K562 (cell line): ENCODE measurements around the gene SORBS2. TPM values are rescaled to one million over a fixed set of nuclear protein-coding genes. Genes with fewer than 3 reads are reported as not detected.

Experiments
- ATAC-seq: fragments of 200-7000 bp; cut with Tn5 transposase; 3 replicates; pipeline ENCODE4 v1.9.1; 2020; ENCODE audit warnings: moderate library complexity
- BruUV-seq: library from RNA; stranded (reverse); fragments of 400-500 nt; replicated peaks from 2 replicates; lab custom pipeline; 2021; lab: Mats Ljungman, UMichigan
- CTCF ChIA-PET: fragments of 300-600 bp; formaldehyde crosslinking; extraction: SDS; loops from one replicate; lab custom pipeline; 2021; ENCODE audit warnings: low intra/inter-chr PET ratio; lab: Yijun Ruan, JAX
- POLR2A ChIA-PET: fragments of 300-600, 350-650 bp; sonication (Branson Sonifier 250); formaldehyde crosslinking; extraction: SDS; loops from one replicate; lab custom pipeline; 2021; ENCODE audit warnings: antibody characterized with exemption, inconsistent platforms; lab: Yijun Ruan, JAX
- DNase-seq, 4 experiments: peaks; one replicate each; pipeline versions ENCODE4 v3.0.0 to v3.0.0-alpha.2; 2011 to 2018; ENCODE audit warnings: low spot score in 3 of 4, mixed read lengths in 3 of 4; ENCODE audit errors: extremely low read depth in 1 of 4
- FAIRE-seq: peaks from 2 replicates; lab custom pipeline; 2011; peaks lifted over from hg19 to GRCh38; lab: Jason Lieb, UNC
- H2AFZ ChIP-seq: 2 replicates; pipeline ENCODE4 v1.6.0; 2011; ENCODE audit warnings: low read depth, low read length, control low read depth, inconsistent platforms
- H3K27ac ChIP-seq: fragments of 200-600 bp; 3 replicates; pipeline ENCODE4 v1.8.0; 2011; ENCODE audit warnings: low read depth, mild to moderate bottlenecking, control low read depth, inconsistent platforms, low read length, moderate library complexity, mixed read lengths; ENCODE audit errors: extremely low read depth
- H3K27me3 ChIP-seq, 2 experiments: fragments of 300-600 bp in 1 of 2; 2 replicates in 1 of 2; 3 replicates in 1 of 2; pipeline versions ENCODE4 v1.6.0 to v1.8.0; 2011; ENCODE audit warnings: inconsistent platforms in 2 of 2, low read length in 2 of 2, mild to moderate bottlenecking in 1 of 2, mixed read lengths in 1 of 2, moderate library complexity in 1 of 2; ENCODE audit not compliant: control insufficient read depth in 2 of 2, insufficient read depth in 2 of 2
- H3K36me3 ChIP-seq: fragments of 300-600 bp; 3 replicates; pipeline ENCODE4 v1.8.0; 2011; ENCODE audit warnings: mild to moderate bottlenecking, low read length, inconsistent platforms; ENCODE audit not compliant: control insufficient read depth, insufficient read depth
- H3K4me1 ChIP-seq, 2 experiments: fragments of 200-600 bp in 1 of 2; replicated peaks in 1 of 2; 2 replicates in 1 of 2; 3 replicates in 1 of 2; pipeline versions ENCODE4 v1.5.1 to v1.8.0; 2011; ENCODE audit warnings: inconsistent platforms in 2 of 2, low read length in 2 of 2, mild to moderate bottlenecking in 1 of 2, mixed read lengths in 1 of 2, moderate library complexity in 1 of 2; ENCODE audit not compliant: control insufficient read depth in 2 of 2, insufficient read depth in 2 of 2
- H3K4me2 ChIP-seq: 2 replicates; pipeline ENCODE4 v1.6.1; 2011; ENCODE audit warnings: low read length, control low read depth, inconsistent platforms, mixed read lengths; ENCODE audit not compliant: insufficient read depth
- H3K4me3 ChIP-seq: fragments of 200-600 bp; sonication (generic), shearing (Covaris generic); 2 replicates; pipeline ENCODE4 v1.5.1; 2016; ENCODE audit warnings: control low read depth, inconsistent platforms
- H3K79me2 ChIP-seq: fragments of 200-600 bp; 3 replicates; pipeline ENCODE4 v1.8.0; 2011; ENCODE audit warnings: low read length, inconsistent platforms; ENCODE audit not compliant: control insufficient read depth, insufficient read depth
- H3K9ac ChIP-seq, 2 experiments: 2 replicates each; pipeline versions ENCODE4 v1.6.0 to v1.6.1; 2011; ENCODE audit warnings: low read depth in 2 of 2, low read length in 2 of 2, control low read depth in 1 of 2, inconsistent platforms in 1 of 2, mild to moderate bottlenecking in 1 of 2, mixed read lengths in 1 of 2; ENCODE audit not compliant: insufficient read depth in 1 of 2
- H3K9me1 ChIP-seq: one replicate; pipeline ENCODE4 v1.6.0; 2011; ENCODE audit warnings: inconsistent platforms, mild to moderate bottlenecking, low read length, moderate library complexity; ENCODE audit not compliant: control insufficient read depth, insufficient read depth
- H3K9me3 ChIP-seq: replicated peaks from 2 replicates; pipeline ENCODE4 v1.5.1; 2011; ENCODE audit warnings: low read depth, low read length, inconsistent platforms; ENCODE audit not compliant: control insufficient read depth, insufficient read depth
- H4K20me1 ChIP-seq: replicated peaks from 2 replicates; pipeline ENCODE4 v1.6.1; 2011; ENCODE audit warnings: low read length, inconsistent platforms, mixed read lengths; ENCODE audit not compliant: control insufficient read depth, insufficient read depth
- FOSL1 ChIP-seq: fragments of 200-800 bp; sonication (Bioruptor generic); conservative IDR thresholded peaks from 2 replicates; pipeline ENCODE4 v1.6.1; 2016; ENCODE audit warnings: missing genetic modification characterization, missing compliant biosample characterization
- FOXJ3 ChIP-seq: sonication (generic); formaldehyde crosslinking; IDR thresholded peaks from 2 replicates; pipeline ENCODE4 v1.4.0; 2020; ENCODE audit warnings: mild to moderate bottlenecking, missing genetic modification reagents
- FOXK1 ChIP-seq: sonication (generic); formaldehyde crosslinking; IDR thresholded peaks from 2 replicates; pipeline ENCODE4 v1.8.0; 2022; ENCODE audit warnings: missing genetic modification reagents, mild to moderate bottlenecking, borderline replicate concordance
- FOXP1 ChIP-seq: sonication (generic); formaldehyde crosslinking; IDR thresholded peaks from 2 replicates; pipeline ENCODE4 v1.8.0; 2022; ENCODE audit warnings: mild to moderate bottlenecking, missing genetic modification reagents
- GABPA ChIP-seq: fragments of 200-800 bp; sonication (Bioruptor generic); conservative IDR thresholded peaks from 2 replicates; pipeline ENCODE4 v1.6.1; 2016; ENCODE audit warnings: low read depth, missing genetic modification characterization, missing compliant biosample characterization
- HDAC8 ChIP-seq: fragments of 450-650 bp; IDR thresholded peaks from 2 replicates; pipeline ENCODE4 v1.6.1; 2016; ENCODE audit warnings: mild to moderate bottlenecking, missing genetic modification characterization, moderate library complexity, missing compliant biosample characterization
- HNRNPK ChIP-seq: fragments of 200-400 bp; formaldehyde crosslinking; IDR thresholded peaks from one replicate; pipeline ENCODE4 v1.6.1; 2018; ENCODE audit warnings: mild to moderate bottlenecking, low read depth, low read length; ENCODE audit not compliant: poor library complexity, severe bottlenecking
- KDM1A ChIP-seq, 2 experiments: fragments of 450-650 bp; IDR thresholded peaks; 2 replicates each; pipeline ENCODE4 v1.6.1; 2016; ENCODE audit warnings: mild to moderate bottlenecking in 2 of 2
- MAFG ChIP-seq: fragments of 450-650 bp; conservative IDR thresholded peaks from 2 replicates; pipeline ENCODE4 v1.6.1; 2016; ENCODE audit warnings: missing genetic modification characterization, missing compliant biosample characterization
- RBM22 ChIP-seq: fragments of 200-400 bp; formaldehyde crosslinking; IDR thresholded peaks from 2 replicates; pipeline ENCODE4 v1.6.1; 2018; ENCODE audit warnings: low read length, low read depth; ENCODE audit not compliant: poor library complexity, severe bottlenecking
- RNF2 ChIP-seq: sonication (generic); IDR thresholded peaks from 2 replicates; pipeline ENCODE4 v1.6.1; 2016
- TOE1 ChIP-seq, 2 experiments: fragments of 450-650 bp in 1 of 2; sonication (generic) in 1 of 2; formaldehyde crosslinking in 1 of 2; IDR thresholded peaks; 2 replicates each; pipeline versions ENCODE4 v1.7.1 to v1.8.0; 2016 to 2022; ENCODE audit warnings: borderline replicate concordance in 2 of 2, mild to moderate bottlenecking in 2 of 2, antibody characterized with exemption in 1 of 2, inconsistent platforms in 1 of 2, low read depth in 1 of 2, missing genetic modification reagents in 1 of 2, moderate library complexity in 1 of 2
- WHSC1 ChIP-seq: IDR thresholded peaks from one replicate; pipeline ENCODE4 v1.6.1; 2012; ENCODE audit warnings: low read length, control low read depth, inconsistent platforms
- XRCC3 ChIP-seq: fragments of 450-650 bp; IDR thresholded peaks from 2 replicates; pipeline ENCODE4 v1.6.1; 2017; ENCODE audit warnings: mild to moderate bottlenecking, moderate library complexity
- ZNF282 ChIP-seq: sonication (generic); formaldehyde crosslinking; IDR thresholded peaks from 2 replicates; pipeline ENCODE4 v1.8.1; 2023; ENCODE audit warnings: missing genetic modification reagents
- WGBS: fragments of 100-300 bp; shearing (Covaris generic); methylation state at CpG from one replicate; pipeline ENCODE4 v1.1.6; 2016; ENCODE audit warnings: low coverage, mixed read lengths; ENCODE audit not compliant: insufficient coverage; ENCODE audit errors: missing lambda C conversion rate; 5-methylcytosine and 5-hydroxymethylcytosine counted together
- in situ Hi-C: fragments of 300-500 bp; cut with MboI; formaldehyde crosslinking; loops from 4 replicates; pipeline ENCODE4 v1.15.0; 2018; ENCODE audit warnings: inconsistent platforms, mixed read lengths
- intact Hi-C: fragments of 100-400 bp; cut with micrococcal nuclease; formaldehyde crosslinking; loops from 2 replicates; pipeline ENCODE4 v1.14.2; 2022
- polyA plus RNA-seq, 8 experiments: library from polyadenylated mRNA; depleted of rRNA in 4 of 8; stranded (reverse) in 5 of 8; unstranded in 3 of 8; fragments of >200 nt; fragmentation: Nextera tagmentation in 2 of 8; fragmentation: Illumina TruSeq in 1 of 8; extraction: Ambion mirVana in 2 of 8; extraction: Trizol in 1 of 8; gene quantifications; 2 replicates each; pipeline versions ENCODE4 v1.2.1 to v1.2.3, GENCODE V29; 2011 to 2014; ENCODE audit warnings: inconsistent platforms in 1 of 8, missing spikeins in 1 of 8
- total RNA-seq, 7 experiments: library from RNA; depleted of rRNA in 6 of 7; stranded (reverse); fragments of >200 nt in 6 of 7; fragmentation: Illumina TruSeq in 2 of 7; extraction: Trizol in 2 of 7; gene quantifications; 2 replicates each; pipeline versions ENCODE4 v1.2.1 to v1.2.3, GENCODE V29; 2011 to 2021; ENCODE audit warnings: low replicate concordance in 1 of 7
- TF ChIP-seq, protein P1 (sequence below): fragments of 250-450 bp; sonication (Bioruptor Pico); IDR thresholded peaks from 2 replicates; pipeline ENCODE4 v1.8.0; 2021; ENCODE audit warnings: moderate library complexity, mild to moderate bottlenecking, inconsistent platforms

The SORBS2 gene
- total and polyA plus RNA-seq, 9 of the 15 experiments (the other 6 are each of a cell fraction or from before 2014, with no cell fraction given) = 0.29 TPM; not detected in 8

DNA sequence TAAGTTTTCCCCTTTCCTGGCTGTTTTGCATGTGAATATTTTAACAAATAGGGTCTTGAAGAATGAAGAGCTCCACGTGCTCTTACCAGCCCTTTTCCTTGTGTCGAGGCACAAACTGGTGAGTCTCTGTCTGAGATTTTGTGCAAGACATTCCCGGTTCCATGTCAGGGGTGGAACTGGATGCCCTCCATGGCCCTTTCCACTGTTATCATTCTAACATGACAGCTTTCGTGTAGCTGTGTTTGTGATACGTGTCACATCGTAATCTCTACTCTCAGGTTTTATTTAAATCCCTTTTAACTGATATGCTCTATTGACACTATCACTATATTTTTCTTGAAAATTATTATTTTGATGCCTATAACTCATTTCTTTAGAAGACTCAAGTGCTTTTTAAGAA lies 130.4 kb downstream of the SORBS2 start:
- in situ Hi-C loops (no loop called here), intact Hi-C loops (no loop called here)
- 0% methylated on average over 5 of the region's 6 CpGs for WGBS
- Histone ChIP-seq H3K36me3 (no peaks in the 10 kb centered on the region), H3K4me1 (no peaks in the 10 kb centered on the region), H2AFZ (no peak overlapping the region), H3K27me3 (peaks cover 0 to 4% of the 10 kb centered on the region in 2 experiments; a peak in 3 of 5 replicates), H3K27ac (no peak overlapping the region), H3K9me1 (no peaks in the 10 kb centered on the region), H4K20me1 (no peaks in the 10 kb centered on the region), H3K9ac (no peak overlapping the region), H3K4me2 (no peak overlapping the region), H3K79me2 (no peaks in the 10 kb centered on the region), H3K4me3 (no peak overlapping the region), H3K9me3 (no peaks in the 10 kb centered on the region)
- FAIRE-seq (no peak), ATAC-seq (no peak), DNase-seq (no peak)
- CTCF ChIA-PET = no interaction called here
- POLR2A ChIA-PET = interaction anchor here (0.8 kb wide), 1 partner anchor 13 kb away, joined by 3 read pairs; no protein-coding TSS in a partner anchor
- BruUV-seq = no TSS peak
- TF ChIP-seq FOXK1 (CRISPR knock-in tag) = no peak

DNA sequence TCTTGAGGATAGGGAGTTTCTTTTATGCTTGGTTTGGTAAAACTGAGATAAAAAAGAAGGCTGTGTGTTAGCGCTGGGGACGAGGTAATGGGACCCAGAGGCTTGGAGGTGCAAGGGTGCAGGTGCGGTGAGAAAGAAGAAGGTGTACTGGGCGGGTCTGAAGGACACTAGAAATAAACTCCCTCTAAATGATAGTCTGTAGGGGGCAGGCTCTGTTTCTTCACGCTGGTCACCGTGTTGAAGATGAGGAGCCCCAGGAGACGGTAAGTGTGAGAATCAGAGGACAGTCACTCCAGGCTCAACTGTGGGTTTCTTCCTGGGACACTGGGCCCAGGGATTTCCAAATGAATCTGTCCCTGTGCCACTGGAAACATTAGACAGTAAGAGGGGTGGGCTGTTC lies 131.4 kb downstream of the SORBS2 start:
- Histone ChIP-seq H3K36me3 (no peaks in the 10 kb centered on the region), H3K4me1 (no peaks in the 10 kb centered on the region), H3K9me3 (no peaks in the 10 kb centered on the region), H3K27ac (no peak overlapping the region), H2AFZ (no peak overlapping the region), H3K79me2 (no peaks in the 10 kb centered on the region), H3K4me3 (no peak overlapping the region), H3K27me3 (peaks cover 0 to 4% of the 10 kb centered on the region in 2 experiments; a peak in 3 of 5 replicates), H4K20me1 (no peaks in the 10 kb centered on the region), H3K4me2 (no peak overlapping the region), H3K9me1 (no peaks in the 10 kb centered on the region), H3K9ac (no peak overlapping the region)
- ATAC-seq = no peak
- intact Hi-C loops (no loop called here), in situ Hi-C loops (no loop called here)
- no peak for FAIRE-seq
- CTCF ChIA-PET = no interaction called here
- TF ChIP-seq WHSC1 (no peak), ZNF282 (CRISPR knock-in tag) (no peak), RNF2 (no peak), GABPA (tag) (no peak), FOSL1 (tag) (no peak), FOXJ3 (CRISPR knock-in tag) (no peak), MAFG (tag) (no peak), XRCC3 (no peak), KDM1A (IDR thresholded peaks at IDR 0.05) (no peak), RBM22 (no peak), HNRNPK (no peak), FOXP1 (CRISPR knock-in tag) (no peak), TOE1 (IDR thresholded peaks at IDR 0.05; ENCODE audit: borderline replicate concordance) (no peak), TOE1 (CRISPR knock-in tag; IDR thresholded peaks at IDR 0.05; ENCODE audit: borderline replicate concordance, low read depth) (no peak), HDAC8 (tag) (no peak)
- TF ChIP-seq, protein P1, sequence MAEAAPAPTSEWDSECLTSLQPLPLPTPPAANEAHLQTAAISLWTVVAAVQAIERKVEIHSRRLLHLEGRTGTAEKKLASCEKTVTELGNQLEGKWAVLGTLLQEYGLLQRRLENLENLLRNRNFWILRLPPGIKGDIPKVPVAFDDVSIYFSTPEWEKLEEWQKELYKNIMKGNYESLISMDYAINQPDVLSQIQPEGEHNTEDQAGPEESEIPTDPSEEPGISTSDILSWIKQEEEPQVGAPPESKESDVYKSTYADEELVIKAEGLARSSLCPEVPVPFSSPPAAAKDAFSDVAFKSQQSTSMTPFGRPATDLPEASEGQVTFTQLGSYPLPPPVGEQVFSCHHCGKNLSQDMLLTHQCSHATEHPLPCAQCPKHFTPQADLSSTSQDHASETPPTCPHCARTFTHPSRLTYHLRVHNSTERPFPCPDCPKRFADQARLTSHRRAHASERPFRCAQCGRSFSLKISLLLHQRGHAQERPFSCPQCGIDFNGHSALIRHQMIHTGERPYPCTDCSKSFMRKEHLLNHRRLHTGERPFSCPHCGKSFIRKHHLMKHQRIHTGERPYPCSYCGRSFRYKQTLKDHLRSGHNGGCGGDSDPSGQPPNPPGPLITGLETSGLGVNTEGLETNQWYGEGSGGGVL (CRISPR knock-in tag) = no peak
- BruUV-seq = no TSS peak
- DNase-seq = no peak
- POLR2A ChIA-PET = no interaction called here
- WGBS = 3% methylated on average over 7 of the region's 7 CpGs
